Adrenal gland (tissue), 5 donors: ENCODE data around the gene CUX1.

ENCODE experiments used
- POLR2A ChIP-seq, 2 donors: fragments of 450-650 bp; IDR thresholded peaks; one replicate each; pipeline ENCODE4 v1.6.1; 2017; ENCODE audit warnings: antibody characterized with exemption in 2 of 2, mild to moderate bottlenecking in 2 of 2, moderate library complexity in 1 of 2
- TF ChIP-seq, protein P1 (sequence below), 6 experiments: fragments of 450-650 bp in 4 of 6; fragments of 200-600 bp in 2 of 6; sonication (generic) in 1 of 6; IDR thresholded peaks; 1 replicate in 5 of 6; 2 replicates in 1 of 6; pipeline versions ENCODE4 v1.5.1 to v1.8.0; 2016 to 2021; ENCODE audit warnings: antibody characterized with exemption in 6 of 6, mild to moderate bottlenecking in 2 of 6, moderate library complexity in 1 of 6
- donor health status: DM: no; HTN: no; CAD: no.

DNA sequence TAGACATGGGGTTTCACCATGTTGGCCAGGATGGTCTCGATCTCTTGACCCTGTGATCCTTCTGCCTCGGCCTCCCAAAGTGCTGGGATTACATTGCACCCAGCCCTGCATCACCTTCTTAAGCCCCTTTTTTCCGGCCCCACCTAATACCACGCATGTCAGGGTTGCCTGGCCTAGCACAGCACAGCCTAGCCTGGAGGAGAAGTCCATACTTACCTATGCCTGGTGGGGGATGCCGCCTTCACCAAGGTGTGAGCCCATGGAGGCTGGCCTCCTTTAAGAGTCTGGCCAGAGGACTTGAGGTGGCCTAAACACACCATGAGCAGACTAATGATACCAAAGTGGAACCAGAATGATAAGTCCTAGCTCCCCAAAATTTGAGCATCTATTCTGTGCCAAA lies 22.0 kb upstream of the CUX1 start:
- TF ChIP-seq POLR2A (IDR thresholded peaks at IDR 0.05): no peak
- TF ChIP-seq, protein P1, sequence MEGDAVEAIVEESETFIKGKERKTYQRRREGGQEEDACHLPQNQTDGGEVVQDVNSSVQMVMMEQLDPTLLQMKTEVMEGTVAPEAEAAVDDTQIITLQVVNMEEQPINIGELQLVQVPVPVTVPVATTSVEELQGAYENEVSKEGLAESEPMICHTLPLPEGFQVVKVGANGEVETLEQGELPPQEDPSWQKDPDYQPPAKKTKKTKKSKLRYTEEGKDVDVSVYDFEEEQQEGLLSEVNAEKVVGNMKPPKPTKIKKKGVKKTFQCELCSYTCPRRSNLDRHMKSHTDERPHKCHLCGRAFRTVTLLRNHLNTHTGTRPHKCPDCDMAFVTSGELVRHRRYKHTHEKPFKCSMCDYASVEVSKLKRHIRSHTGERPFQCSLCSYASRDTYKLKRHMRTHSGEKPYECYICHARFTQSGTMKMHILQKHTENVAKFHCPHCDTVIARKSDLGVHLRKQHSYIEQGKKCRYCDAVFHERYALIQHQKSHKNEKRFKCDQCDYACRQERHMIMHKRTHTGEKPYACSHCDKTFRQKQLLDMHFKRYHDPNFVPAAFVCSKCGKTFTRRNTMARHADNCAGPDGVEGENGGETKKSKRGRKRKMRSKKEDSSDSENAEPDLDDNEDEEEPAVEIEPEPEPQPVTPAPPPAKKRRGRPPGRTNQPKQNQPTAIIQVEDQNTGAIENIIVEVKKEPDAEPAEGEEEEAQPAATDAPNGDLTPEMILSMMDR (IDR thresholded peaks at IDR 0.05): no peak
